OCI-LY3 (cell line): ENCODE results near the gene MPIG6B.

ENCODE experiments used
- H2AFZ ChIP-seq: fragments of 200-600, 300-600 bp; shearing (Covaris generic); 2 replicates; pipeline ENCODE4 v1.6.0; 2014; ENCODE audit warnings: antibody characterized with exemption, low read depth, low read length
- H3K27ac ChIP-seq: fragments of 200-600, 300-600 bp; sonication (generic); 2 replicates; pipeline ENCODE4 v1.5.1; 2014; ENCODE audit warnings: mild to moderate bottlenecking, low read length, moderate library complexity, mixed read lengths
- H3K27me3 ChIP-seq: fragments of 200-600, 300-600 bp; sonication (generic); 2 replicates; pipeline ENCODE4 v1.6.1; 2014; ENCODE audit warnings: low read depth, low read length, mixed read lengths
- H3K36me3 ChIP-seq: fragments of 200-600, 300-600 bp; sonication (generic); replicated peaks from 2 replicates; pipeline ENCODE3; 2014; ENCODE audit warnings: low read depth, low read length, mixed read lengths
- H3K4me1 ChIP-seq: fragments of 300-600, 200-600 bp; sonication (generic); 2 replicates; pipeline ENCODE4 v1.6.1; 2014; ENCODE audit warnings: low read length, mixed read lengths
- H3K4me2 ChIP-seq: fragments of 200-600, 300-600 bp; sonication (generic); 2 replicates; pipeline ENCODE4 v1.6.1; 2014; ENCODE audit warnings: low read length, mixed read lengths
- H3K4me3 ChIP-seq: fragments of 300-600, 200-600 bp; sonication (generic); 2 replicates; pipeline ENCODE4 v1.5.1; 2014; ENCODE audit warnings: antibody characterized with exemption, mild to moderate bottlenecking, low read length, moderate library complexity
- H3K79me2 ChIP-seq: fragments of 300-600, 200-600 bp; shearing (Covaris generic); 2 replicates; pipeline ENCODE4 v1.6.1; 2014; ENCODE audit warnings: mild to moderate bottlenecking, low read length, mixed read lengths
- H3K9ac ChIP-seq: fragments of 300-600, 200-600 bp; shearing (Covaris generic); 2 replicates; pipeline ENCODE4 v1.6.0; 2014; ENCODE audit warnings: mild to moderate bottlenecking, low read length, moderate library complexity
- H3K9me3 ChIP-seq: fragments of 200-600, 300-600 bp; shearing (Covaris generic); 2 replicates; pipeline ENCODE4 v1.6.1; 2014; ENCODE audit warnings: low read length, mixed read lengths; ENCODE audit not compliant: insufficient read depth
- H4K20me1 ChIP-seq: fragments of 200-600, 300-600 bp; sonication (generic); 2 replicates; pipeline ENCODE4 v1.6.1; 2016; ENCODE audit warnings: low read length, mixed read lengths; ENCODE audit not compliant: insufficient read depth
- CTCF ChIP-seq: fragments of 200-600, 300-600 bp; sonication (generic); IDR thresholded peaks from 2 replicates; pipeline ENCODE4 v1.5.1; 2014; ENCODE audit warnings: antibody characterized with exemption, low read length, low read depth
- EZH2phosphoT487 ChIP-seq: fragments of 200-600 bp; shearing (Covaris generic); IDR thresholded peaks from 2 replicates; pipeline ENCODE4 v1.6.1; 2018; ENCODE audit warnings: antibody characterized with exemption, mixed run types, low read depth

Gene MPIG6B

GRCh38 chr6:31690231-31691077 lies 32.7 kb upstream of the MPIG6B start:
- no peak overlapping the region for H3K27ac ChIP-seq
- H3K4me2 ChIP-seq: no peak overlapping the region
- peaks cover 2% of the 10 kb centered on the region for H3K36me3 ChIP-seq

GRCh38 chr6:31691078-31691463 lies 32.1 kb upstream of the MPIG6B start:
- Histone ChIP-seq H3K79me2 (no peaks in the 10 kb centered on the region), H4K20me1 (no peaks in the 10 kb centered on the region), H3K4me3 (no peak overlapping the region), H3K4me2 (no peak overlapping the region), H2AFZ (no peak overlapping the region), H3K9me3 (no peaks in the 10 kb centered on the region), H3K27me3 (no peaks in the 10 kb centered on the region), H3K9ac (no peak overlapping the region), H3K27ac (no peak overlapping the region), H3K4me1 (peaks cover 5% of the 10 kb centered on the region; the same call in 1 of the 2 replicates), H3K36me3 (peaks cover 2% of the 10 kb centered on the region)
- TF ChIP-seq CTCF (no peak), EZH2phosphoT487 (no peak)

More at GRCh38 chr6:31690231-31691077, 32.7 kb upstream of the MPIG6B start:
- Histone ChIP-seq H4K20me1 (no peaks in the 10 kb centered on the region), H3K9me3 (no peaks in the 10 kb centered on the region), H3K9ac (no peak overlapping the region), H3K4me1 (peaks cover 5% of the 10 kb centered on the region; the same call in 1 of the 2 replicates), H3K79me2 (no peaks in the 10 kb centered on the region), H3K27me3 (no peaks in the 10 kb centered on the region), H3K4me3 (no peak overlapping the region), H2AFZ (no peak overlapping the region)
- no peak for TF ChIP-seq EZH2phosphoT487
- no peak for TF ChIP-seq CTCF

GRCh38 chr6:31691564-31692108 lies 31.5 kb upstream of the MPIG6B start:
- Histone ChIP-seq H4K20me1 (no peaks in the 10 kb centered on the region), H3K4me3 (no peak overlapping the region), H2AFZ (no peak overlapping the region), H3K27me3 (no peaks in the 10 kb centered on the region), H3K36me3 (peaks cover 2% of the 10 kb centered on the region), H3K9me3 (no peaks in the 10 kb centered on the region), H3K4me1 (peaks cover 5% of the 10 kb centered on the region; the same call in 1 of the 2 replicates), H3K4me2 (no peak overlapping the region), H3K9ac (no peak overlapping the region), H3K79me2 (no peaks in the 10 kb centered on the region), H3K27ac (no peak overlapping the region)
- TF ChIP-seq CTCF (no peak), EZH2phosphoT487 (no peak)

GRCh38 chr6:31692353-31692752 lies 30.8 kb upstream of the MPIG6B start:
- Histone ChIP-seq H3K4me1 (peaks cover 5% of the 10 kb centered on the region; the same call in 1 of the 2 replicates), H3K36me3 (peaks cover 2% of the 10 kb centered on the region), H3K9ac (no peak overlapping the region), H3K27me3 (no peaks in the 10 kb centered on the region), H2AFZ (no peak overlapping the region), H3K27ac (no peak overlapping the region), H3K4me3 (no peak overlapping the region), H3K4me2 (no peak overlapping the region), H3K79me2 (no peaks in the 10 kb centered on the region), H4K20me1 (no peaks in the 10 kb centered on the region), H3K9me3 (no peaks in the 10 kb centered on the region)
- TF ChIP-seq CTCF (no peak), EZH2phosphoT487 (no peak)
